ENCODE data around the gene EXOC3L2.
A peak's percentile ranks its signal among the peaks of the same experiment; 100 is the strongest.

Gene EXOC3L2

GRCh38 chr19:45179072-45179891 is 65.9 kb downstream of the EXOC3L2 start:
- no peak for DNase-seq

- peak; percentile 100 for DNase-seq
These were observed 66.7 kb downstream of the EXOC3L2 start, which contains the start of gene BLOC1S3 for GRCh38 chr19:45178262-45179071. BLOC1S3 (plus strand) TSS chr19:45178784; CDS start chr19:45179297, 513 bp downstream.

GRCh38 chr19:45177817-45178261 is 67.4 kb downstream of the EXOC3L2 start, which contains the start of gene TRAPPC6A:
TRAPPC6A (minus strand) TSS chr19:45178237; CDS start chr19:45178218, 19 bp downstream.
- no peak for DNase-seq

- DNase-seq = no peak
These were observed 69.5 kb downstream of the EXOC3L2 start for GRCh38 chr19:45175515-45176345.

GRCh38 chr19:45173816-45174215 is 71.4 kb downstream of the EXOC3L2 start:
- DNase-seq = no peak

GRCh38 chr19:45172611-45173208 is 72.5 kb downstream of the EXOC3L2 start:
- no peak for DNase-seq

- no peak for DNase-seq
These were observed 73.0 kb downstream of the EXOC3L2 start for GRCh38 chr19:45172173-45172572.

GRCh38 chr19:45171211-45171623 is 74.0 kb downstream of the EXOC3L2 start:
- DNase-seq = no peak

- no peak for DNase-seq
These were observed 74.8 kb downstream of the EXOC3L2 start for GRCh38 chr19:45170146-45171106.

GRCh38 chr19:45169602-45170001 is 75.6 kb downstream of the EXOC3L2 start:
- DNase-seq = no peak

- DNase-seq = no peak
These were observed 76.3 kb downstream of the EXOC3L2 start for GRCh38 chr19:45168767-45169351.

GRCh38 chr19:45166723-45167252 is 78.4 kb downstream of the EXOC3L2 start:
- no peak for DNase-seq

GRCh38 chr19:45164577-45165335 is 80.5 kb downstream of the EXOC3L2 start:
- DNase-seq = no peak

GRCh38 chr19:45163751-45164460 is 81.3 kb downstream of the EXOC3L2 start:
- DNase-seq = no peak

- DNase-seq = no peak
These were observed 82.1 kb downstream of the EXOC3L2 start for GRCh38 chr19:45163156-45163555.

GRCh38 chr19:45162608-45163143 is 82.5 kb downstream of the EXOC3L2 start:
- DNase-seq = no peak
